HG02852 (cell line): ENCODE results near the gene TMEM130.

Source experiments
- ATAC-seq: cut with Tn5 transposase; IDR thresholded peaks from one replicate; pipeline ENCODE4 v1.9.1; 2021; ENCODE audit warnings: mild to moderate bottlenecking, moderate library complexity; ENCODE audit not compliant: unreplicated experiment

Gene TMEM130

GRCh38 chr7:98869597-98870120, at the start of gene TMEM130:
Gene TMEM130 (minus strand): TSS chr7:98870014. CDS start chr7:98869861, 153 bp downstream.
- ATAC-seq, result no peak

GRCh38 chr7:98917331-98917730, 47.5 kb upstream of the TMEM130 start:
- no peak for ATAC-seq

DNA sequence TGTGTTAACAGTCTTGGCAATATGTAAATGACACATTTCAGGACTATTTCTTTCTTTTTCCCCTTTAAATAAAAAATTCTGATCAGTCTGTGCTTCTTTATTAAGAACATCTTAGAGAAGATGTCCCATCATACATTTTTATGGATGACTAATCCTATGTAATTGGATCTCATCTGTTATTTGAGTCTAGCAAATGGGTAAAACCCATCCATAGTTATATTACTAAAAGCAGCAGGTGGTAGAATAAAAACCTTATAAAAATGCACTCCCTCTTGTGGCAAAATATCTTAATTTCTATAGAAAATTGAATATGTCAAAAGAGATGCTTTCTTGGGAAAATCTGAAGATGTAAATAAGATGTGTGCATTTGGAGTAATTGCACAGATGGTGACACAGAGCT, 43.8 kb upstream of the TMEM130 start:
- ATAC-seq, result no peak

DNA sequence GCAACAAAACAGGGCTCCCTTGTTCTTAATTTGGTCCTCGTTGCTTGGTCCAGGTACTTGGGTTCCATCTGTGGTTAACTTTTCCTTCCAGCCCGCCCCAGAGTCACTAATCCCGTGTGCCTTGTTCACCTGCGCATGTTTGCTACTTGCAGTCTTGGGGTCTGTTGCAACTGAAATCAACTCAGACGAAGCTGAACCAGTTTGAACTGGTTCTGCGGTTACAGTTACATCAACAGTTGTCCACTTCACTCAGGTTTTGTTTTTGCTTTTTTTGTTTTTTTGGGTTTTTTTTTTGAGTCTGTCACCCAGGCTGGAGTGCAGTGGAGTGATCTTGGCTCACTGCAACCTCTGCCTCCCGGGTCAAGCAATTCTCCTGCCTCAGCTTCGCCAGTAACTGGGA, 43.2 kb upstream of the TMEM130 start:
- no peak for ATAC-seq

DNA sequence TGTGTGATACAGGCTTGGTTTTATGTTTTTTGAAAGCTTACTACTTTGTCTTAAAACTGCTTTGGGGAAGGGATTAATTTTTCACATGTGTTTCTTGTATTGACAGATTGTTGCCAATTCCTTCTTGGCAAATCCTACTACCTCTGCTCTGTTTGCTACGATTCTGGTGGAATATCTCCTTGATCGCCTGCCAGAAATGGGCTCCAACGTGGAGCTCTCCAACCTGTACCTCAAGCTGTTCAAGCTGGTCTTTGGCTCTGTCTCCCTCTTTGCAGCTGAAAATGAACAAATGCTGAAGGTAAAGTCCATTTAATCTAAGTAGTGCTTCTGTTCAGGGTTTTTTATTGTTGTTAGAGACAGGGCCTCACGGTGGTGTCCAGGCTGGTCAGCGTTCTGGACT, 42.1 kb upstream of the TMEM130 start:
- no peak for ATAC-seq

DNA sequence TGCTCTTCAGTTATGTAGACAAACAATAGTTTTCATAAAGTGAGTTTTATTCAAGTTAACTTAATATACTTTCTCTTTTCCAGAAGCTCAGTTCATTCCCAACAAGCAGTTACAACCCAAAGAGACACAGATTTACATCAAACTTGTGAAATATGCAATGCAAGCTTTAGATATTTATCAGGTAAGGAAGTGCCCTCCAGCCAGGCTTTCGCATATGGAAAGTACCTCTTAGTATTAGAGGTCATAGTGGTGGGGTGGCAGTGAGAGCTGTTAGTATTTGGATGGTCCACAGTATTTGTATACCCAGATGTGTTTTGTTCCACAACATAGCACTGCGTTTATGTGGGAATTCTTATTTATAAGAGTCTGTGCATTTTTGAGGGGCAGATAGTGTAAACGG, 40.6 kb upstream of the TMEM130 start:
- ATAC-seq, result no peak

DNA sequence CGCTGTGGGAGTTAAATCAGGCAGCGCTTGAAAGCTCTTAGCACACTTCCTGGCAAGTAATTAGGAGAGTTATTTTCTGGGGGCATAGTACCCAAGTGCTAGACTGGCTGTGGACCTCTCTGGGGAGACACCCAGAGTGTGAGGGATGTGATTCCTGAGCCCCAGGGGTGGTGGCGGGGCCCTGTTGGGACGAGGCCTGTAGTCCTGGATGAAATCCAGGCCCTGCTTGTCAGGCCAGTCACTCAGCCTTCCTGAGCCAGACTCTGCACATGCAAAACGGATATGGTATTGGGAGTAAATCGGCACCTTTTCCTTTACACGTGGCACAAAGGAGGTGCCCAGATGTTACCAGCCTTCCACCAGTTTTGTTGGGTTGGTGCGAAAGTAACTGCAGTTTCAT, 39.7 kb upstream of the TMEM130 start:
- ATAC-seq, result no peak

- ATAC-seq, result no peak
Observed at GRCh38 chr7:98908585-98908984, 38.8 kb upstream of the TMEM130 start.

GRCh38 chr7:98907570-98907969, 37.8 kb upstream of the TMEM130 start:
- ATAC-seq, result no peak

DNA sequence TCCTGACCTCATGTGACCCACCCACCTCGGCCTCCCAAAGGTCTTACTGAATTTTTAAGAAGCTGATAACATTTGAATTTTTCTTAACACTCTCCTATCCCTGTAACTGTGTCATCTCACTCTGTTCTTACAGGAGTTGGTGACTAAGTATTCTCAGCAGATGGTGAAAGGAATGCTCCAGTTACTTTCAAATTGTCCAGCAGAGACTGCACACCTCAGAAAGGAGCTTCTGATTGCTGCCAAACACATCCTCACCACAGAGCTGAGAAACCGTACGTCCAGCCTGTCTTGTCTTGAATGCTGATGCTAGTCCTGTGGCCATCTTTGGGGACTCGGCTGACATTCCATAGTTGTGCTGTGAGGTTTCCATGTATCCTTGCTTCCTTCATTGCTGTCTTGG, 33.4 kb upstream of the TMEM130 start:
- no peak for ATAC-seq

- ATAC-seq, result no peak
Observed at GRCh38 chr7:98902523-98902922, 32.7 kb upstream of the TMEM130 start.

GRCh38 chr7:98900815-98901214, 31.0 kb upstream of the TMEM130 start:
- no peak for ATAC-seq

DNA sequence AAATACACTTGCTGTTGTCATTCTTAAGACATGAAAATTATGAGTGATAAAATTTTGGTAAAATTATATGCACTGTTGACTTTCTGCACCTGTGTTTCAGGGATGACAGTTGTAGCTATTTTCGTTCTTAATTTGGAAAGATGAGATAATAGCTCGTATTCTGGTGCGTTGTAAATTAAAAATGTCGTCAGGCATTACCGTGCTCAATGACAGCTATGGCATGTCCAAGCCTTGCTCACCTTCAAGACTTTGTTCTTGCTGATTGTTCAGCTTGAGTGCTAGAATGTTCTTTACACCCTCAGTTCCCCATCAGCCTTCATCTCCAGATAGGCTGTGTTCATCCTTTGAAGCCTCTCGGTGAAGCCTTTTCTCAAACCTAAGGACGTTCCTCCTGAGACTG, 30.0 kb upstream of the TMEM130 start:
- ATAC-seq, result no peak

- ATAC-seq, result no peak
Observed at GRCh38 chr7:98892609-98893008, 22.8 kb upstream of the TMEM130 start.

GRCh38 chr7:98887038-98887437, 17.2 kb upstream of the TMEM130 start:
- no peak for ATAC-seq

DNA sequence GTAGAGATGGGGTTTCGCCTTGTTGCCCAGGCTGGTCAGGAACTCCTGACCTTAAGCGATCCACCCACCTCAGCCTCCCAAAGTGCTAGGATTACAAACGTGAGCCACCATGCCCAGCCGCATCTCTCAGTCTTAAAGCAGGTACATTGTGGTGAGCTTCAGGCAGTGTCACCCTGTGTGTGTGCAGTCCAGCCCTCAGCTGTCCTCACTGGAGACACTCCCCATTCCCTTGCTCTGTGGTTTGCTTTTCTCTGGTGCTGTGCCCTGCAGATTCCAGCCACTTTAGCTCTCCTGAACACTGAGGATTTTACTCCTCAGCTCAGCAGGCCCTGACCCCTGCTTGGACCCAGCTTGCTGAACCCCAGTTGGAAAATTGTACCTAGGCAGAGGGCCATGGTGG, 14.6 kb upstream of the TMEM130 start:
- ATAC-seq, result no peak

DNA sequence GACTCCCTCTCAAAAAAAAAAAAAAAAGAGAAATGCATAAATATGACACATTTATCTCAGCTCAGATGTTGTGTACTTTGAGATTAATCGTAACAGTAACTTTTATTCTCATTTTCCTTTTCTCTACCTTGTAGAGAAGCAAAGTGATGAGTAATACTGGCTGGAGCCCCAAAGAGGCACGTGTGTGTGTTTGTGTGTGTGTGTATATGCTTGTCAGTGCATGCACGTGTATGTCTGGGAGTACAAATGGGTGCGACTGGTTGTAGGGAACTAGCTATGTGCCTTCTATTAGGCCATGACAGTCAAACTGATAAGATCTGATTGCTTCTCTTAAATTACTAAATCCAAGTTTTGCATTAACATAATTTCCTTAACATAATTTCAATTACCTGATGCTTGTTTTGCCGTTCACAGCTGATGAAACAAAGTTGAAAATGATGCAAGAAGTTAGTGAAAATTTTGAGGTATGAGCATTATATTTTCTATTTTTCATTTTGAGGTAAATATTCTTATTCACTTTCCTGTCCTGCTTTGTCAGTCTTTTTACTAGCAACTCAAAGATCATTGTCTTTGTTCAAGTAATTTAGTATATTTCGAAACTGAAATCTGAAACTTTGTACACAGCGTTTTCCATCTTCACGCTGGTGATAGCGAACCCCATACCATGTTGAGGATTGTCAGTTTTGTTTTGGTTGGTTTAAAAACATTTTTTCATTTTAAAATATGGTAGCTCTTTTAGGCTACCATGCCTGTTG, 11.9 kb upstream of the TMEM130 start:
- ATAC-seq, result no peak

GRCh38 chr7:98880485-98880884, 10.7 kb upstream of the TMEM130 start:
- ATAC-seq, result no peak

DNA sequence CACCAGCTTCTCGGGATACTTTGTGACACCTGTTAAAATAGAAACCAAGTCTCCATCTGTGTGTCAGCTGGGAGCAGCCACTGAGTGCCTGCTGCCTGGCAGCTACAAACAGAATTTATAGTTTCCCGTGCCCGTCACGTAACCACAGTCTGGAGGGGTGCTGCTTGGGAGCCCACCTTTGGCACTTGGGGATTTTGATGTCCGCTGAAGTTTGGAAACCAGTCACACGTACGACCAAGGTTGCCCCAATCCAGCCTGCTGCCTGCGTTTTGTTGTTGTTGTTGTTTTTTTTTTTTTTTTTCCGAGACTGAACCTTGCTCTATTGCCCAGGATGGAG, 10.1 kb upstream of the TMEM130 start:
- ATAC-seq, result no peak

GRCh38 chr7:98879198-98879978, 9.6 kb upstream of the TMEM130 start:
- peak; percentile 76 for ATAC-seq

DNA sequence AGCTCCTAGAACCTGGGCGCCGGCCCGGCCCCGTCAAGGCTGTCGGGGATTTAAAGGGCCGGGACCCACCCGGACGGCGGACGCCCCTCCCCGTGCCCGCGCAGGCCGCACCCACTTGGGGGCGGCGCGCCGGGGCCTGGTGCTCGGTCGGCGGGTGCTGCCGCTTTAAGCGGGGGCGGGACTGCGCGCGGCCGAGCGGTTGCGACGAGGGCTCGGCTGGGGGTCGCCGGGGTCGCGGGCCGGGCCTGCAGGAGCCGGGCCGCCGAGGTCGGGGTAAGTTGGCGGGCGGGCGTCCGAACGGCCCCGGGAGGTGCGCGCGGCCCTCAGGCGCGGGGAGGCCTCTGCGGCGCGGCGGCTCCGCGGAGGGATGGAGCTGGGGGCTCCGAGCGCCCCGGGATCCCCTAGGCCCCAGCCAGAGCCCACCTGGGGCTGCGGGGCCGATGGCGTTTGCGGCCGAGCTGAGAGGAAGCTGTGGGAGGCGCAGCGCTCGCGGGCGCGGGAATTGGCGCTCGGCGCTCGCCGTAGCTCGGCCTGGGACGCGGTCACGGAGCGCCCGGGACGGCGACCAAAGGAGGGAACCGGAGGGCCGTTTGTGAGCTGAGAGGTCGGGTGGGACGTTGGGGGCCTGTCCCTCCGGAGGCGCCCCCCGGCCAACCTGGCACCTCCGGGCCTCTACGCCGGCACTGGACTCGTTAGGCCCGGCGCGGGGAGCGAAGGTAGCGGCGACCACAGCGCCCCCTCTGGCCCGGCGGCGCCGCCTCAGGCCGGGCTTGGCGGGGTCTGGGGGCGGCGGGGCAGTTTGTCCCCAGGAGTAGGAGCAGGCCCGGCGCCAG, 8.8 kb upstream of the TMEM130 start, which contains the start of gene TRRAP:
TRRAP (plus strand) TSS at position 168 of the 833 bp plus-strand sequence. CDS start 2,619 bp downstream, outside the sequence.
- peak; percentile 69 for ATAC-seq
